SK-N-SH (cell line): Measurements from ENCODE around the gene CACNA2D4. TPM values are rescaled to one million over a fixed set of nuclear protein-coding genes. Genes with fewer than 3 reads are reported as not detected.
"Not testable (repeated sequence)": the region's sequence is repeated elsewhere in the genome, so short reads cannot be mapped to it uniquely, and the experiment has no call there.

ENCODE experiments used
- CTCF ChIA-PET: fragments of 300-600, 350-600 bp; formaldehyde crosslinking; extraction: SDS; loops from one replicate; lab custom pipeline; 2021; lab: Yijun Ruan, JAX
- POLR2A ChIA-PET: fragments of 350-600 bp; sonication (Branson Sonifier 250); formaldehyde crosslinking; extraction: SDS; loops from one replicate; lab custom pipeline; 2020; ENCODE audit warnings: antibody characterized with exemption, inconsistent platforms; lab: Yijun Ruan, JAX
- DNase-seq: peaks from one replicate; pipeline ENCODE4 v3.0.0; 2012
- H2AFZ ChIP-seq: fragments of 200-600 bp; sonication (generic); 2 replicates; pipeline ENCODE4 v1.8.1; 2016; ENCODE audit warnings: antibody characterized with exemption, mild to moderate bottlenecking, low read depth
- H3F3A ChIP-seq: fragments of 200-600 bp; sonication (generic); replicated peaks from 2 replicates; pipeline ENCODE3; 2016; ENCODE audit warnings: antibody characterized with exemption, mild to moderate bottlenecking; ENCODE audit not compliant: insufficient read depth
- H3K27ac ChIP-seq, 2 experiments: fragments of 200-500 bp in 1 of 2; fragments of 200-600 bp in 1 of 2; sonication (Bioruptor generic) in 1 of 2; sonication (generic), shearing (Covaris generic) in 1 of 2; 2 replicates each; pipeline versions ENCODE4 v1.5.1 to v1.6.1; 2014 to 2016; ENCODE audit warnings: low read depth in 2 of 2, inconsistent platforms in 1 of 2, low read length in 1 of 2, mild to moderate bottlenecking in 1 of 2, mixed read lengths in 1 of 2
- H3K27me3 ChIP-seq: fragments of 200-600 bp; sonication (generic), shearing (Covaris generic); 2 replicates; pipeline ENCODE4 v1.6.1; 2016; ENCODE audit warnings: mixed run types; ENCODE audit not compliant: insufficient read depth
- H3K36me3 ChIP-seq, 2 experiments: fragments of 200-500 bp in 1 of 2; fragments of 200-600 bp in 1 of 2; sonication (Bioruptor generic) in 1 of 2; sonication (generic) in 1 of 2; replicated peaks in 1 of 2; 2 replicates each; pipeline versions ENCODE3 to v1.5.1; 2014 to 2016; ENCODE audit warnings: low read length in 1 of 2, mild to moderate bottlenecking in 1 of 2; ENCODE audit not compliant: insufficient read depth in 2 of 2, control insufficient read depth in 1 of 2
- H3K4me1 ChIP-seq, 2 experiments: fragments of 200-500 bp in 1 of 2; fragments of 200-600 bp in 1 of 2; sonication (Bioruptor generic) in 1 of 2; sonication (generic), shearing (Covaris generic) in 1 of 2; 2 replicates each; pipeline versions ENCODE4 v1.5.1 to v1.6.1; 2014 to 2016; ENCODE audit warnings: low read depth in 1 of 2, low read length in 1 of 2, mixed run types in 1 of 2; ENCODE audit not compliant: insufficient read depth in 2 of 2, control insufficient read depth in 1 of 2
- H3K4me2 ChIP-seq: fragments of 200-600 bp; sonication (generic), shearing (Covaris generic); 2 replicates; pipeline ENCODE4 v1.6.1; 2017; ENCODE audit warnings: mixed run types
- H3K4me3 ChIP-seq, 2 experiments: fragments of 200-500 bp in 1 of 2; fragments of 200-600 bp in 1 of 2; sonication (Bioruptor generic) in 1 of 2; sonication (generic), shearing (Covaris generic) in 1 of 2; 2 replicates each; pipeline versions ENCODE4 v1.5.1 to v1.8.1; 2014 to 2016; ENCODE audit warnings: low read depth in 2 of 2, inconsistent platforms in 1 of 2, low read length in 1 of 2, mild to moderate bottlenecking in 1 of 2, mixed read lengths in 1 of 2, moderate library complexity in 1 of 2
- H3K79me2 ChIP-seq: fragments of 200-600 bp; sonication (generic); 2 replicates; pipeline ENCODE4 v1.8.1; 2017; ENCODE audit warnings: mild to moderate bottlenecking; ENCODE audit not compliant: insufficient read depth
- H3K9ac ChIP-seq: fragments of 200-600 bp; sonication (generic); 2 replicates; pipeline ENCODE4 v1.6.1; 2017; ENCODE audit warnings: mixed run types
- H3K9me2 ChIP-seq: fragments of 200-600 bp; sonication (generic); 2 replicates; pipeline ENCODE4 v1.6.1; 2017; ENCODE audit warnings: mixed run types
- H3K9me3 ChIP-seq: fragments of 200-600 bp; sonication (generic); 2 replicates; pipeline ENCODE4 v1.6.1; 2017; ENCODE audit warnings: mixed run types, mild to moderate bottlenecking, moderate library complexity
- H4K20me1 ChIP-seq: fragments of 200-600 bp; sonication (generic); 2 replicates; pipeline ENCODE4 v1.6.1; 2017; ENCODE audit warnings: mild to moderate bottlenecking, mixed run types; ENCODE audit not compliant: insufficient read depth
- CHD2 ChIP-seq: fragments of 150-350 bp; IDR thresholded peaks from 2 replicates; pipeline ENCODE4 v1.6.1; 2018; ENCODE audit warnings: low read length; ENCODE audit not compliant: partially characterized antibody
- NRF1 ChIP-seq: IDR thresholded peaks from 2 replicates; pipeline ENCODE4 v1.6.1; 2012; ENCODE audit warnings: low read depth, mild to moderate bottlenecking, low read length
- RAD21 ChIP-seq: IDR thresholded peaks from 2 replicates; pipeline ENCODE4 v1.6.1; 2012; ENCODE audit warnings: mild to moderate bottlenecking, low read length
- SMC3 ChIP-seq: IDR thresholded peaks from 2 replicates; pipeline ENCODE4 v1.6.1; 2012; ENCODE audit warnings: low read depth, low read length, improper control_type of control experiment
- TCF12 ChIP-seq: IDR thresholded peaks from 2 replicates; pipeline ENCODE4 v1.4.0; 2012
- WGBS: methylation state at CpG from one replicate; pipeline ENCODE4 v1.1.6; 2017; ENCODE audit warnings: low lambda C conversion rate; 5-methylcytosine and 5-hydroxymethylcytosine counted together
- polyA plus RNA-seq, 3 experiments: library from polyadenylated mRNA; depleted of rRNA; stranded (reverse); fragments of >200 nt; gene quantifications; 2 replicates each; pipeline ENCODE4 v1.2.3, GENCODE V29; 2012
- TF ChIP-seq, protein P1 (sequence below): IDR thresholded peaks from 2 replicates; pipeline ENCODE4 v1.4.0; 2012; ENCODE audit warnings: low read depth
- TF ChIP-seq, protein P2 (sequence below): fragments of 200-600 bp; sonication (generic); IDR thresholded peaks from 2 replicates; pipeline ENCODE4 v1.6.1; 2017; ENCODE audit warnings: antibody characterized with exemption, mild to moderate bottlenecking, moderate library complexity

Gene CACNA2D4
- polyA plus RNA-seq, 1 of the 3 experiments (the other 2 are of a cell fraction) = 0.02 TPM

DNA sequence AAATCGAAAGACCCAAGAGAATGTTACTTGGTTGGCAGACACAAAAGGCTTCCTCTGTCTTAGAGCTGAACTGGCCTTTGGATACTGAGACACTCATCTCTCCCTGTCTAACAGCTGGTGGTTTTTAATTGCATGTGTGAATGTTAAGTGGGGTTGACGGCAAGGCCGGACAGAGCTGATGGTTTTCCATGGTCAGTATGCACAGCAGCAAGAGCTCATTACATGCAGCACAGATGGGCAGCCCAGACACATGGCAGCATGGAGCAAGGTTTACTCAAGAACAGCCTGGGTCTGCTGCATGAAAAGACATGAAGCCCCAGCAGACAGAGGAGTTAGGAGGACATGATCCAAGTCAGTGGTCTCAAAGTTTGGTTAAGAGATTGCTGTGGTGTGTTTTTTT is 27.8 kb upstream of the CACNA2D4 start:
- no peaks in the 10 kb centered on the region; a peak in 1 of 4 replicates for H3K4me1 ChIP-seq
- TF ChIP-seq, protein P1, sequence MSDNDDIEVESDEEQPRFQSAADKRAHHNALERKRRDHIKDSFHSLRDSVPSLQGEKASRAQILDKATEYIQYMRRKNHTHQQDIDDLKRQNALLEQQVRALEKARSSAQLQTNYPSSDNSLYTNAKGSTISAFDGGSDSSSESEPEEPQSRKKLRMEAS = no peak
- TF ChIP-seq CHD2 = no peak
- TF ChIP-seq, all 33 proteins: peak for 0
- Histone ChIP-seq H3K9me3 (no peaks in the 10 kb centered on the region), H3K4me2 (no peak overlapping the region), H3K9me2 (no peaks in the 10 kb centered on the region), H2AFZ (no peak overlapping the region), H3F3A (peaks cover 5% of the 10 kb centered on the region), H3K4me3 (no peak overlapping the region), H4K20me1 (no peaks in the 10 kb centered on the region), H3K36me3 (peaks cover 33 to 34% of the 10 kb centered on the region in 2 experiments), H3K9ac (no peak overlapping the region), H3K27ac (no peak overlapping the region), H3K79me2 (peaks cover 4% of the 10 kb centered on the region; the same call in 1 of the 2 replicates), H3K27me3 (no peaks in the 10 kb centered on the region)
- 86% methylated on average over 3 of the region's 3 CpGs for WGBS
- no peak for DNase-seq
- POLR2A ChIA-PET = no interaction called here
- CTCF ChIA-PET = interaction anchor here (0.7 to 1.8 kb wide), 3 partner anchors 151 to 316 kb away, joined by 3 to 7 read pairs (median 4); no protein-coding TSS in a partner anchor

DNA sequence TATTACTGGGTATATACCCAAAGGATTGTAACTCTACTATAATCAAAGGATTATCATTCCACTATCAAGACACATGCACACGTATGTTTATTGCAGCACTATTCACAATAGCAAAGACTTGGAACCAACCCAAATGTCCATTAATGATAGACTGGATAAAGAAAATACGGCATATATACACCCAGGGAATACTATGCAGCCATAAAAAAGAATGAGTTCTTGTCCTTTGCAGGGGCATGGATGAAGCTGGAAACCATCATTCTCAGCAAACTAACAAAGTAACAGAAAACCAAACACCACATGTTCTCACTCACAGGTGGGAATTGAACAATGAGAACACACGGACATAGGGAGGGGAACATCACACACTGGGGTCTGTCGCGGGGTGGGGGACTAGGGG is 27.1 kb upstream of the CACNA2D4 start:
- CTCF ChIA-PET = not testable (repeated sequence)
- WGBS = over 99% methylated on average over 5 of the region's 5 CpGs

DNA sequence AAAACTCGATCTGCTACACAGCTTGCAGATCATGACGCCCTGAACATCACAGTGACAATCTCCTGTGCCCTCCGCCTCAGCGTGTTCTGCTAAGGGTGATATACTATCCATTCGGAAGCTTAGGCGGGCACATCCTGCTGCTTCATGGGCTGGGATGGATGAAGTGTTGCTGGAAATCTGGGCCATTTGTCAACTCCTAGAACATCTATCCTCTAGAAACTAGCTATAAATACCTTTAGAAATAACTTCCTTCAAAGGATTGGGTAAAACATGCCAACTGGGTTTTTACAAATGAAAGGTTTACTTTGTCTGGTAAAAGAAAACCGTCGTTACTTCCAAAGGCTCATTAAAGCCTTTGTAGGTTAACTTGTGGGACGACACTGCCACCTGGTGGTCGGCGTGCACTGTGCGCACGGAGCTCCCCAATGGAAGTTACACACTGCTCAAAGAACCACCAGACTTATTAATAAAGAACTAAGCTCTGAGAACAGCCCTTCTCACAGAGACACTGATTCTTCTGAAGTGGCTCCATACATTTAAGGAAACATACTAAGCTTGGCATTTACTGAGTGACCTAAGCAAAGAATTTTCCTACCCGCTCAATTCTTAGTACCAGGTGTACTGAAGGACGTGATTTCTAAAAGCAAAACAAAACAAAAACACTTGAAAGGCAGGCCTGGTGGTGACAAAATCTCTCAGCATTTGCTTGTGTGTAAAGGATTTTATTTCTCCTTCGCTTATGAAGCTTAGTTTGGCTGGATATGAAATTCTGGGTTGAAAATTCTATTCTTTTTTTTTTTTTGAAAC is 21.6 kb upstream of the CACNA2D4 start:
- TF ChIP-seq NRF1 (peak; percentile 22; the same call in 1 of the 2 replicates), RAD21 (peak; percentile 98), TCF12 (no peak), SMC3 (peak; percentile 97)
- TF ChIP-seq, protein P2, sequence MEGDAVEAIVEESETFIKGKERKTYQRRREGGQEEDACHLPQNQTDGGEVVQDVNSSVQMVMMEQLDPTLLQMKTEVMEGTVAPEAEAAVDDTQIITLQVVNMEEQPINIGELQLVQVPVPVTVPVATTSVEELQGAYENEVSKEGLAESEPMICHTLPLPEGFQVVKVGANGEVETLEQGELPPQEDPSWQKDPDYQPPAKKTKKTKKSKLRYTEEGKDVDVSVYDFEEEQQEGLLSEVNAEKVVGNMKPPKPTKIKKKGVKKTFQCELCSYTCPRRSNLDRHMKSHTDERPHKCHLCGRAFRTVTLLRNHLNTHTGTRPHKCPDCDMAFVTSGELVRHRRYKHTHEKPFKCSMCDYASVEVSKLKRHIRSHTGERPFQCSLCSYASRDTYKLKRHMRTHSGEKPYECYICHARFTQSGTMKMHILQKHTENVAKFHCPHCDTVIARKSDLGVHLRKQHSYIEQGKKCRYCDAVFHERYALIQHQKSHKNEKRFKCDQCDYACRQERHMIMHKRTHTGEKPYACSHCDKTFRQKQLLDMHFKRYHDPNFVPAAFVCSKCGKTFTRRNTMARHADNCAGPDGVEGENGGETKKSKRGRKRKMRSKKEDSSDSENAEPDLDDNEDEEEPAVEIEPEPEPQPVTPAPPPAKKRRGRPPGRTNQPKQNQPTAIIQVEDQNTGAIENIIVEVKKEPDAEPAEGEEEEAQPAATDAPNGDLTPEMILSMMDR = peak; percentile 98
- peak overlapping the region in 1 of 2 experiments; percentile 50; a peak in 1 of 4 replicates for H3K27ac ChIP-seq
- peak; percentile 81 for DNase-seq
- CTCF ChIA-PET = interaction anchor here (0.5 to 5.3 kb wide), 100 partner anchors 9 to 822 kb away, joined by 3 to 349 read pairs (median 5); partner anchors contain the start of genes ADIPOR2, CACNA2D4, LRTM2 and WNT5B
- H3K4me3 ChIP-seq = no peak overlapping the region; a peak in 1 of 4 replicates
- no peak overlapping the region for H3K9ac ChIP-seq
- no peak overlapping the region for H2AFZ ChIP-seq
- peaks cover 3% of the 10 kb centered on the region for H3F3A ChIP-seq
- peaks cover 4% of the 10 kb centered on the region; the same call in 1 of the 2 replicates for H3K79me2 ChIP-seq
- POLR2A ChIA-PET = interaction anchor here (1.4 to 1.5 kb wide), 2 partner anchors 102 to 144 kb away, joined by 7 to 9 read pairs; no protein-coding TSS in a partner anchor
- H3K9me2 ChIP-seq = no peaks in the 10 kb centered on the region
- no peaks in the 10 kb centered on the region for H4K20me1 ChIP-seq
- H3K4me2 ChIP-seq = no peak overlapping the region
- peaks cover 14 to 18% of the 10 kb centered on the region in 2 experiments for H3K36me3 ChIP-seq
- H3K4me1 ChIP-seq = peaks cover 0 to 31% of the 10 kb centered on the region in 2 experiments; a peak in 2 of 4 replicates
- no peaks in the 10 kb centered on the region for H3K9me3 ChIP-seq
- no peaks in the 10 kb centered on the region for H3K27me3 ChIP-seq
- WGBS = 35% methylated on average over 16 of the region's 16 CpGs

More for the DNA sequence above, 27.1 kb upstream of the CACNA2D4 start:
- H3K79me2 ChIP-seq, H3K4me1 ChIP-seq, H3F3A ChIP-seq, H3K9me2 ChIP-seq, H3K9me3 ChIP-seq, H3K4me3 ChIP-seq, H4K20me1 ChIP-seq, H3K27ac ChIP-seq, H2AFZ ChIP-seq, H3K4me2 ChIP-seq, H3K9ac ChIP-seq, DNase-seq, POLR2A ChIA-PET, H3K27me3 ChIP-seq: not testable (repeated sequence)
- H3K36me3 ChIP-seq = peaks cover 33 to 34% of the 10 kb centered on the region in 2 experiments
